Measurements from ENCODE around the gene MYO5B.

The MYO5B gene

DNA sequence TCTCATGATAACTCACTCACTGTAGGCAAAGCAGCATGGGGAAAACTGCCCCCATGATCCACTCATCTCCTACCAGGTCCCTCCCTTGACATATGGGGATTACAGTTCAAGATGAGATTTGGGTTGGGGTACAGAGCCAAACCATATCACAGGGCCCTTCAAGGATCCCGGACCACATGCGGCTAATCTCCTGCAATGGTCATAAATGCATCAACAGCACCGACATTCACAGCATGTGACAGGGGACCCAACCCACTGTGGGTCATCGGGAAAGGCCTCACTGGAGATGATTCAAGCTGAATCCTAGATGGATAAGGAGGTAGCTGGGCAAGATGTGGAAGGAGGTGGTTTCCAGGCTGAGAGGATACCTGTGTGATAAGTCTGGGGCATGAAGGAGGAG lies 129.4 kb downstream of the MYO5B start:
- ChIA-PET CTCF (no interaction called here), POLR2A (no interaction called here)
- no peak overlapping the region for H3K4me3 ChIP-seq (ENCODE audit: low read depth, low read length)
- TF ChIP-seq, protein P1, sequence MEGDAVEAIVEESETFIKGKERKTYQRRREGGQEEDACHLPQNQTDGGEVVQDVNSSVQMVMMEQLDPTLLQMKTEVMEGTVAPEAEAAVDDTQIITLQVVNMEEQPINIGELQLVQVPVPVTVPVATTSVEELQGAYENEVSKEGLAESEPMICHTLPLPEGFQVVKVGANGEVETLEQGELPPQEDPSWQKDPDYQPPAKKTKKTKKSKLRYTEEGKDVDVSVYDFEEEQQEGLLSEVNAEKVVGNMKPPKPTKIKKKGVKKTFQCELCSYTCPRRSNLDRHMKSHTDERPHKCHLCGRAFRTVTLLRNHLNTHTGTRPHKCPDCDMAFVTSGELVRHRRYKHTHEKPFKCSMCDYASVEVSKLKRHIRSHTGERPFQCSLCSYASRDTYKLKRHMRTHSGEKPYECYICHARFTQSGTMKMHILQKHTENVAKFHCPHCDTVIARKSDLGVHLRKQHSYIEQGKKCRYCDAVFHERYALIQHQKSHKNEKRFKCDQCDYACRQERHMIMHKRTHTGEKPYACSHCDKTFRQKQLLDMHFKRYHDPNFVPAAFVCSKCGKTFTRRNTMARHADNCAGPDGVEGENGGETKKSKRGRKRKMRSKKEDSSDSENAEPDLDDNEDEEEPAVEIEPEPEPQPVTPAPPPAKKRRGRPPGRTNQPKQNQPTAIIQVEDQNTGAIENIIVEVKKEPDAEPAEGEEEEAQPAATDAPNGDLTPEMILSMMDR (IDR thresholded peaks at IDR 0.05; ENCODE audit: insufficient read depth, low read length, missing control alignments): no peak
- no peak for DNase-seq (ENCODE audit: low read depth, low spot score)

DNA sequence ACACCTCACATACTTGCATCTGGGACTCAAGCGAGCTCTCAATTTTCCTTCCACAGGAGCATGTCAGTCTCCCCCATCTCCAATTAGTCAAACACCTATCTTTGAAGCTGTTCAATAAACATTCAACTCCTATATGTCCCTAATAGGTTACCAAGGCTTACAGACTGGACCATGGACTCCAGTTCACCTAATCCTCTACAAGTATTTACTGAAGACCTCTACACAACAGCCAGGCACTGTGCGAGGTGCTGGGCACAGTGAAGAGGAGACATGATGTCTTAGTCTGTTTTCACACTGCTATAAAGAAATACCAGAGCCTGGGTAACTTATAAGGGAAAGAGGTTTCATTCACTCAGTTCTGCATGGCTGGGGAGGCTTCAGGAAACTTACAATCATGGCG lies 129.9 kb downstream of the MYO5B start:
- H3K4me3 ChIP-seq (ENCODE audit: low read depth, low read length): no peak overlapping the region
- no peak for DNase-seq (ENCODE audit: low read depth, low spot score)
- TF ChIP-seq, protein P1 (IDR thresholded peaks at IDR 0.05; ENCODE audit: insufficient read depth, low read length, missing control alignments): no peak
- ChIA-PET CTCF (no interaction called here), POLR2A (no interaction called here)

DNA sequence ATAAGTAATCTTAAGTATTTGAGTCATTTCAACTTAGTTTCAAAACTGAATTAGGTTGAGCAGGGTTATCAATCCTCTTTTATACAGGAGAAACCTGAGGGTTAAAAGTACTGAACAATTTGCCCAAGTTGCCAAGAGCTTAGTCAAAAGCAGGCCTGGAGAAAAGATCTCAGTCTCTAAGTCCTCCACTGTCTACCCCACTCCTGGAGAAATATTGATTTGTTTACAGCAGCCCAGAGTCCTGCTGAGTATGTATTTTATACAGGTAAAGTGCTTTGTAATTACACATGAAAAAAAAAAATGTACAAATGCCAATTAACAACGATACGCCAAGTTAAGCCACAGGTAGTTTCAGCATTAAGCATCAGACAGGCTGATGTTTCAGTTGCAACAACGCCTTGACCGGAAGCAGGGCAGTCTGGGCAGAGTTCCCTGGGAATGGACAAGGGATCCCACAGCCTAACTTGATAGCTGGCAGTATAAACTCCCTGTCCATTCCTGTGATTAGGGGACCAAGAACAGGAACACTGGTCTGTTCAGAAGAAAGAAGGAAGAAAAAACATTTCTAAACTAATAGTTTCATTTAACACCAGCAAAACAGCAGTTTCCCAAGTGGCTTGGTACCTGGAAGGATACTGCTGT lies 132.9 kb downstream of the MYO5B start:
- ChIA-PET POLR2A (no interaction called here), CTCF (no interaction called here)
- TF ChIP-seq, protein P1 (IDR thresholded peaks at IDR 0.05; ENCODE audit: insufficient read depth, low read length, missing control alignments): no peak
- H3K4me3 ChIP-seq (ENCODE audit: low read depth, low read length): no peak overlapping the region
- no peak for DNase-seq (ENCODE audit: low read depth, low spot score)

DNA sequence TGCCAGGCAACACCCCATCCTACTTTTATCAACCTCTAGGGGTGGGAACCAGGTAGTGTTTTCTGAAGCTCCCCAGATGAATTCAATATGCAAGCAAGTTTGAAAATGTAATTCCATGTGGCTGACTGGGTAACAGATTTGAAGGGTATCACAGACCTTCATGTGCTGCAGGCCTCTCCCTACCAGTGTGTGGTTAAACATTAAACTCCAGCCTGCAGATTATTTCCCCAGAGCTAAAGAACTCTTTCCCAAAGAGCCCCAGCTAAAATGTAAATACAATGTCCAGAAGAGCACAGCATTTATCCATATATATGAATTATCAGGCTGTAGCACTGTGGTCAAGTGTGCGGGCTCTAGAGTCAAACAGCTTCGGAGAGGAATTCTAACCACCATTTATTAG lies 134.1 kb downstream of the MYO5B start:
- CTCF ChIA-PET: no interaction called here
- POLR2A ChIA-PET: no interaction called here
- no peak overlapping the region for H3K4me3 ChIP-seq (ENCODE audit: low read depth, low read length)
- TF ChIP-seq, protein P1 (IDR thresholded peaks at IDR 0.05; ENCODE audit: insufficient read depth, low read length, missing control alignments): no peak
- DNase-seq (ENCODE audit: low read depth, low spot score): no peak

DNA sequence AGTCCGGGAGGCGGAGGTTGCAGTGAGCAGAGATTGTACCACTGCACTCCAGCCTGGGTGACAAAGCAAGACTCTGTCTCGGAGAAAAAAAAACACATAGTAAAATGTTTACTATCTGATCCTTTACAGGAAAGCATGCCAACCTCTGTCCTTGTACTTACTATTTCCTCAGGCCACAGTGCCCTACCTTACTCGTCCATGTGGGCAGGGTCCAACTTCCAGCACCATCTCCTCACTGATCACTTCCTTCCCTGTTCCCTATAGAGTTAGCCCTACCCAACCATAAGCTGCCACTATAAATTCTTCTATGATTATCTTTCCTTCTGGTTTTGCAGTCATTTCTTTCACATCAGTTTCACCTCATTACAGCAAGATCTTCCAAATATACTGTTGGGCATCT lies 136.2 kb downstream of the MYO5B start:
- TF ChIP-seq, protein P1 (IDR thresholded peaks at IDR 0.05; ENCODE audit: insufficient read depth, low read length, missing control alignments): no peak
- POLR2A ChIA-PET: no interaction called here
- CTCF ChIA-PET: no interaction called here
- DNase-seq (ENCODE audit: low read depth, low spot score): no peak
- no peak overlapping the region for H3K4me3 ChIP-seq (ENCODE audit: low read depth, low read length)

DNA sequence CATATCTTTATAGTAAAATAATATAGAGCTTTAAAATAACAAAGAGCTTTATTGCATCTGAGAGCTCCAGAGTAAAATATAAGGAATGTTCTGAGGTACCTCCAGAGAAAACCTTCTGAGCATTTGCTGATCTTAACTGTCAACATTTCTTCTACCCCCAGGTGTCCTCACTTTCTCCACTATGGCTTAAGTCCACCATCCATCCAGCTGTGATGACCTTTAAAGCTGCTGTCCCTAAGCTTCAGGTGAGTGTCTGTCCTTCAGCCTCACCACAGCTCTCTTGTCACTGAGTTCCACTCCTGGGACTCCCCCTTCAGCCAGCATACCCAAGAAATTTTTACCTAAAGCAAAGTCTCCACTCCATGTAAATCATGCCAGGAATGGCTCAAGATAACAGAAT lies 137.9 kb downstream of the MYO5B start:
- no peak for DNase-seq (ENCODE audit: low read depth, low spot score)
- TF ChIP-seq, protein P1 (IDR thresholded peaks at IDR 0.05; ENCODE audit: insufficient read depth, low read length, missing control alignments): no peak
- no peak overlapping the region for H3K4me3 ChIP-seq (ENCODE audit: low read depth, low read length)
- ChIA-PET POLR2A (no interaction called here), CTCF (no interaction called here)
